Liver (tissue), 9 donors: ENCODE data around the gene TPST2. TPM values are rescaled to one million over a fixed set of nuclear protein-coding genes. Genes with fewer than 3 reads are reported as not detected.

Experiments used
- DNase-seq: peaks from one replicate; pipeline ENCODE4 v3.0.0-alpha.2; 2017; ENCODE audit warnings: low spot score
- H3K27ac ChIP-seq, 2 donors: one replicate each; pipeline ENCODE4 v1.7.0; 2013; ENCODE audit warnings: inconsistent platforms in 2 of 2, low read length in 2 of 2, control low read depth in 1 of 2, low read depth in 1 of 2, mild to moderate bottlenecking in 1 of 2
- H3K27me3 ChIP-seq, 4 donors: one replicate each; pipeline versions ENCODE4 v1.6.1 to v1.7.0; 2013; ENCODE audit warnings: low read length in 3 of 4, inconsistent platforms in 1 of 4, mild to moderate bottlenecking in 1 of 4, moderate library complexity in 1 of 4; ENCODE audit not compliant: control insufficient read depth in 4 of 4, insufficient read depth in 4 of 4
- H3K36me3 ChIP-seq, 4 donors: one replicate each; pipeline versions ENCODE4 v1.6.1 to v1.7.0; 2013; ENCODE audit warnings: low read length in 3 of 4, mild to moderate bottlenecking in 3 of 4, low read depth in 1 of 4, moderate library complexity in 1 of 4; ENCODE audit not compliant: control insufficient read depth in 4 of 4, insufficient read depth in 3 of 4
- H3K4me1 ChIP-seq, 4 donors: one replicate each; pipeline versions ENCODE4 v1.6.1 to v1.7.0; 2013; ENCODE audit warnings: low read length in 3 of 4, mild to moderate bottlenecking in 3 of 4, moderate library complexity in 1 of 4; ENCODE audit not compliant: control insufficient read depth in 4 of 4, insufficient read depth in 4 of 4
- H3K4me3 ChIP-seq, 3 donors: one replicate each; pipeline versions ENCODE4 v1.6.1 to v1.7.0; 2013; ENCODE audit warnings: low read length in 3 of 3, control low read depth in 1 of 3, low read depth in 1 of 3, mild to moderate bottlenecking in 1 of 3
- H3K9ac ChIP-seq, 2 donors: one replicate each; pipeline ENCODE4 v1.7.0; 2013; ENCODE audit warnings: low read length in 2 of 2, mild to moderate bottlenecking in 2 of 2, moderate library complexity in 2 of 2, control low read depth in 1 of 2, low read depth in 1 of 2
- H3K9me3 ChIP-seq, 4 donors: one replicate each; pipeline versions ENCODE4 v1.6.1 to v1.7.0; 2013; ENCODE audit warnings: low read length in 3 of 4; ENCODE audit not compliant: control insufficient read depth in 4 of 4
- EGR1 ChIP-seq, 2 donors: IDR thresholded peaks; 2 replicates each; pipeline ENCODE4 v1.6.1; 2016 to 2018; ENCODE audit warnings: antibody characterized with exemption in 2 of 2, low read depth in 2 of 2
- FOXA1 ChIP-seq: IDR thresholded peaks from 2 replicates; pipeline ENCODE4 v1.6.1; 2016; ENCODE audit warnings: antibody characterized with exemption
- FOXA2 ChIP-seq: IDR thresholded peaks from 2 replicates; pipeline ENCODE4 v1.6.1; 2016; ENCODE audit warnings: antibody characterized with exemption
- GABPA ChIP-seq, 2 donors: IDR thresholded peaks in 1 of 2; conservative IDR thresholded peaks in 1 of 2; 2 replicates each; pipeline ENCODE4 v1.6.1; 2016; ENCODE audit warnings: antibody characterized with exemption in 2 of 2, mild to moderate bottlenecking in 1 of 2, moderate library complexity in 1 of 2
- HNF4A ChIP-seq, 2 donors: conservative IDR thresholded peaks; 2 replicates each; pipeline ENCODE4 v1.6.1; 2016; ENCODE audit warnings: antibody characterized with exemption in 2 of 2, mild to moderate bottlenecking in 2 of 2
- HNF4G ChIP-seq: IDR thresholded peaks from 2 replicates; pipeline ENCODE4 v1.6.1; 2016; ENCODE audit warnings: antibody characterized with exemption
- JUND ChIP-seq, 2 donors: IDR thresholded peaks; 2 replicates each; pipeline ENCODE4 v1.6.1; 2016; ENCODE audit warnings: antibody characterized with exemption in 2 of 2
- NR2F2 ChIP-seq: IDR thresholded peaks from 2 replicates; pipeline ENCODE4 v1.6.1; 2016; ENCODE audit warnings: antibody characterized with exemption
- RAD21 ChIP-seq, 2 donors: IDR thresholded peaks; 2 replicates each; pipeline ENCODE4 v1.6.1; 2016; ENCODE audit warnings: antibody characterized with exemption in 2 of 2, mild to moderate bottlenecking in 2 of 2
- RXRA ChIP-seq, 2 donors: IDR thresholded peaks; 2 replicates each; pipeline ENCODE4 v1.6.1; 2017 to 2018; ENCODE audit warnings: antibody characterized with exemption in 2 of 2, mild to moderate bottlenecking in 1 of 2
- SP1 ChIP-seq: IDR thresholded peaks from 2 replicates; pipeline ENCODE4 v1.6.1; 2018; ENCODE audit warnings: antibody characterized with exemption, mild to moderate bottlenecking
- YY1 ChIP-seq: IDR thresholded peaks from 2 replicates; pipeline ENCODE4 v1.6.1; 2016; ENCODE audit warnings: antibody characterized with exemption, mild to moderate bottlenecking
- WGBS: extraction: QIAGEN DNeasy Blood & Tissue Kit; methylation state at CpG from one replicate; pipeline ENCODE4 v1.1.7; 2013; 5-methylcytosine and 5-hydroxymethylcytosine counted together
- polyA plus RNA-seq, 2 donors: library from polyadenylated mRNA; stranded (reverse) in 1 of 2; unstranded in 1 of 2; fragments of 200-250 nt in 1 of 2; fragments of >200 nt in 1 of 2; fragmentation: Nextera tagmentation in 1 of 2; extraction: Ambion mirVana in 1 of 2; gene quantifications; one replicate each; pipeline versions ENCODE4 v1.2.1 to v1.2.3, GENCODE V29; 2013 to 2015
- total RNA-seq, 2 donors: library from RNA; depleted of rRNA; stranded (reverse); fragments of >200 nt; gene quantifications; one replicate each; pipeline ENCODE4 v1.2.3, GENCODE V29; 2014
- TF ChIP-seq, protein P1 (sequence below): IDR thresholded peaks from 2 replicates; pipeline ENCODE4 v1.6.1; 2016; ENCODE audit warnings: antibody characterized with exemption, mild to moderate bottlenecking
- TF ChIP-seq, protein P2 (sequence below): fragments of 150-350 bp; IDR thresholded peaks from 2 replicates; pipeline ENCODE4 v1.5.1; 2017; ENCODE audit warnings: improper control_type of control experiment, low read depth, low read length; ENCODE audit not compliant: missing input control
- TF ChIP-seq, protein P3 (sequence below): IDR thresholded peaks from 2 replicates; pipeline ENCODE4 v1.6.1; 2016; ENCODE audit warnings: antibody characterized with exemption
- TF ChIP-seq, protein P4 (sequence below): IDR thresholded peaks from 2 replicates; pipeline ENCODE4 v1.6.1; 2016; ENCODE audit warnings: antibody characterized with exemption
- TF ChIP-seq, protein P5 (sequence below): IDR thresholded peaks from 2 replicates; pipeline ENCODE4 v1.6.1; 2016; ENCODE audit warnings: antibody characterized with exemption
- donor health status: healthy.
- donor health status: healthy.
- donor health status: healthy.
- donor health status: healthy.
- donor health status: healthy.

The TPST2 gene
- total and polyA plus RNA-seq, 4 donors: 33.3 to 109 (median 69.7) TPM

DNA sequence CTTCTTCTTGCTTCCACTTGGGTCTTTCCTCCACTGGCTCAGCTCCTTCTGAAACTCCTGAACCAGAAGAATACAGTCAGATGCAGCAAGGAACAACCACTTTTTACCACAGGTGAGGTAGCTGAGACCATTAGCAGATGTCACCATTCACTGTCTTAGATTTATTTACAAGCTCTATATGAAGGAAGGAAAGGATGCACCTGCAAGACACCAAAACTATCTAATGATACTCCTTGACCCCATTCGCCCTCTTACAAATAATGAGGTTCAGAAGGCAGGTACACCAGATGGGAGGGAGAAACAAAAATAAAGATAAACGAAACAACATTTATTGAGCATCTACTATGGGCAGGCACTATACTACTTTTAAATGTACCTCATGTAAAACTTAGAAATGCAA lies 87.9 kb downstream of the TPST2 start:
- Histone ChIP-seq H3K9me3 (no peaks in the 10 kb centered on the region), H3K4me3 (no peak overlapping the region), H3K9ac (no peak overlapping the region), H3K36me3 (peaks cover 24 to 73% (median 63%) of the 10 kb centered on the region in 4 donors), H3K27ac (no peak overlapping the region), H3K27me3 (no peaks in the 10 kb centered on the region), H3K4me1 (peaks cover 0 to 16% (median 12%) of the 10 kb centered on the region in 4 donors)
- WGBS: 91% methylated on average over 2 of the region's 2 CpGs
- TF ChIP-seq FOXA2: no peak
- TF ChIP-seq, protein P1, sequence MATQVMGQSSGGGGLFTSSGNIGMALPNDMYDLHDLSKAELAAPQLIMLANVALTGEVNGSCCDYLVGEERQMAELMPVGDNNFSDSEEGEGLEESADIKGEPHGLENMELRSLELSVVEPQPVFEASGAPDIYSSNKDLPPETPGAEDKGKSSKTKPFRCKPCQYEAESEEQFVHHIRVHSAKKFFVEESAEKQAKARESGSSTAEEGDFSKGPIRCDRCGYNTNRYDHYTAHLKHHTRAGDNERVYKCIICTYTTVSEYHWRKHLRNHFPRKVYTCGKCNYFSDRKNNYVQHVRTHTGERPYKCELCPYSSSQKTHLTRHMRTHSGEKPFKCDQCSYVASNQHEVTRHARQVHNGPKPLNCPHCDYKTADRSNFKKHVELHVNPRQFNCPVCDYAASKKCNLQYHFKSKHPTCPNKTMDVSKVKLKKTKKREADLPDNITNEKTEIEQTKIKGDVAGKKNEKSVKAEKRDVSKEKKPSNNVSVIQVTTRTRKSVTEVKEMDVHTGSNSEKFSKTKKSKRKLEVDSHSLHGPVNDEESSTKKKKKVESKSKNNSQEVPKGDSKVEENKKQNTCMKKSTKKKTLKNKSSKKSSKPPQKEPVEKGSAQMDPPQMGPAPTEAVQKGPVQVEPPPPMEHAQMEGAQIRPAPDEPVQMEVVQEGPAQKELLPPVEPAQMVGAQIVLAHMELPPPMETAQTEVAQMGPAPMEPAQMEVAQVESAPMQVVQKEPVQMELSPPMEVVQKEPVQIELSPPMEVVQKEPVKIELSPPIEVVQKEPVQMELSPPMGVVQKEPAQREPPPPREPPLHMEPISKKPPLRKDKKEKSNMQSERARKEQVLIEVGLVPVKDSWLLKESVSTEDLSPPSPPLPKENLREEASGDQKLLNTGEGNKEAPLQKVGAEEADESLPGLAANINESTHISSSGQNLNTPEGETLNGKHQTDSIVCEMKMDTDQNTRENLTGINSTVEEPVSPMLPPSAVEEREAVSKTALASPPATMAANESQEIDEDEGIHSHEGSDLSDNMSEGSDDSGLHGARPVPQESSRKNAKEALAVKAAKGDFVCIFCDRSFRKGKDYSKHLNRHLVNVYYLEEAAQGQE: no peak
- TF ChIP-seq HNF4G: no peak
- TF ChIP-seq NR2F2: no peak
- TF ChIP-seq, protein P2, sequence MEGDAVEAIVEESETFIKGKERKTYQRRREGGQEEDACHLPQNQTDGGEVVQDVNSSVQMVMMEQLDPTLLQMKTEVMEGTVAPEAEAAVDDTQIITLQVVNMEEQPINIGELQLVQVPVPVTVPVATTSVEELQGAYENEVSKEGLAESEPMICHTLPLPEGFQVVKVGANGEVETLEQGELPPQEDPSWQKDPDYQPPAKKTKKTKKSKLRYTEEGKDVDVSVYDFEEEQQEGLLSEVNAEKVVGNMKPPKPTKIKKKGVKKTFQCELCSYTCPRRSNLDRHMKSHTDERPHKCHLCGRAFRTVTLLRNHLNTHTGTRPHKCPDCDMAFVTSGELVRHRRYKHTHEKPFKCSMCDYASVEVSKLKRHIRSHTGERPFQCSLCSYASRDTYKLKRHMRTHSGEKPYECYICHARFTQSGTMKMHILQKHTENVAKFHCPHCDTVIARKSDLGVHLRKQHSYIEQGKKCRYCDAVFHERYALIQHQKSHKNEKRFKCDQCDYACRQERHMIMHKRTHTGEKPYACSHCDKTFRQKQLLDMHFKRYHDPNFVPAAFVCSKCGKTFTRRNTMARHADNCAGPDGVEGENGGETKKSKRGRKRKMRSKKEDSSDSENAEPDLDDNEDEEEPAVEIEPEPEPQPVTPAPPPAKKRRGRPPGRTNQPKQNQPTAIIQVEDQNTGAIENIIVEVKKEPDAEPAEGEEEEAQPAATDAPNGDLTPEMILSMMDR: no peak
- TF ChIP-seq SP1: no peak
- TF ChIP-seq, protein P3, sequence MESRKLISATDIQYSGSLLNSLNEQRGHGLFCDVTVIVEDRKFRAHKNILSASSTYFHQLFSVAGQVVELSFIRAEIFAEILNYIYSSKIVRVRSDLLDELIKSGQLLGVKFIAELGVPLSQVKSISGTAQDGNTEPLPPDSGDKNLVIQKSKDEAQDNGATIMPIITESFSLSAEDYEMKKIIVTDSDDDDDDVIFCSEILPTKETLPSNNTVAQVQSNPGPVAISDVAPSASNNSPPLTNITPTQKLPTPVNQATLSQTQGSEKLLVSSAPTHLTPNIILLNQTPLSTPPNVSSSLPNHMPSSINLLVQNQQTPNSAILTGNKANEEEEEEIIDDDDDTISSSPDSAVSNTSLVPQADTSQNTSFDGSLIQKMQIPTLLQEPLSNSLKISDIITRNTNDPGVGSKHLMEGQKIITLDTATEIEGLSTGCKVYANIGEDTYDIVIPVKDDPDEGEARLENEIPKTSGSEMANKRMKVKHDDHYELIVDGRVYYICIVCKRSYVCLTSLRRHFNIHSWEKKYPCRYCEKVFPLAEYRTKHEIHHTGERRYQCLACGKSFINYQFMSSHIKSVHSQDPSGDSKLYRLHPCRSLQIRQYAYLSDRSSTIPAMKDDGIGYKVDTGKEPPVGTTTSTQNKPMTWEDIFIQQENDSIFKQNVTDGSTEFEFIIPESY: no peak
- TF ChIP-seq JUND (IDR thresholded peaks at IDR 0.05): no peak
- no peak for TF ChIP-seq EGR1 (IDR thresholded peaks at IDR 0.05; ENCODE audit: low read depth in 2 of 2)
- TF ChIP-seq RAD21 (IDR thresholded peaks at IDR 0.05): no peak
- TF ChIP-seq, protein P4, sequence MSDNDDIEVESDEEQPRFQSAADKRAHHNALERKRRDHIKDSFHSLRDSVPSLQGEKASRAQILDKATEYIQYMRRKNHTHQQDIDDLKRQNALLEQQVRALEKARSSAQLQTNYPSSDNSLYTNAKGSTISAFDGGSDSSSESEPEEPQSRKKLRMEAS: no peak
- TF ChIP-seq GABPA (IDR thresholded peaks at IDR 0.05 in 1 of 2, conservative IDR thresholded peaks at IDR 0.05 in 1 of 2): no peak
- TF ChIP-seq, protein P5, sequence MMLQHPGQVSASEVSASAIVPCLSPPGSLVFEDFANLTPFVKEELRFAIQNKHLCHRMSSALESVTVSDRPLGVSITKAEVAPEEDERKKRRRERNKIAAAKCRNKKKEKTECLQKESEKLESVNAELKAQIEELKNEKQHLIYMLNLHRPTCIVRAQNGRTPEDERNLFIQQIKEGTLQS: no peak
- TF ChIP-seq FOXA1: no peak
- DNase-seq: no peak

DNA sequence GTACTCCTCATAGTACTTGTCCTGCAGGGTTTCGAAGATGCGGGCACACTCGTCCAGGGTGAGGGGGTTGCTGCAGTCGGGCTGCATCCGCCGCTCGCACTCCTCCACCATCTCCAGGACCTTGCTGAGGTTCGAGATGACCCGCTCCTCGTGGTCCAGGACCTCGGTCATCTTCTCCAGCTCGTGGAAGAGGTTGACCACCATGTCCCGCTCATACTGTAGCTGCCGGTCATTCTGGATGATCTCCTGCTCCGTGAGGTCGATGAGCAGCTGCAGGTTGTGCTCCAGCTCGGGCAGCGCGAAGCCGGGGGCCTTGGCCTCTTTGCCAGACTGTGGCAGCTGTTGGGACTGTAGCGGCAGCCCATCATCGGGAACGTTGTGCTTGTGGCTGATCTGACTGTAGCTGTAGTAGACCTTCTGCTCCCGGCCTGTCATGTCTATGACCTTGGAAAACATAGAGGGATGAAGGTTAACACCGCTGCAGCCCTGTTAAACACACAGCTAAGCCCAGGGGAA lies 90.7 kb downstream of the TPST2 start:
- Histone ChIP-seq H3K4me3 (no peak overlapping the region), H3K9me3 (no peaks in the 10 kb centered on the region), H3K4me1 (peaks cover 0 to 16% (median 12%) of the 10 kb centered on the region in 4 donors), H3K36me3 (peaks cover 25 to 74% (median 65%) of the 10 kb centered on the region in 4 donors), H3K9ac (no peak overlapping the region), H3K27ac (no peak overlapping the region), H3K27me3 (no peaks in the 10 kb centered on the region)
- 92% methylated on average over 25 of the region's 25 CpGs for WGBS
- no peak for DNase-seq
- TF ChIP-seq, protein P2: no peak
- TF ChIP-seq RAD21 (IDR thresholded peaks at IDR 0.05) (no peak), GABPA (IDR thresholded peaks at IDR 0.05 in 1 of 2, conservative IDR thresholded peaks at IDR 0.05 in 1 of 2) (no peak), EGR1 (IDR thresholded peaks at IDR 0.05; ENCODE audit: low read depth in 2 of 2) (no peak), NR2F2 (no peak), HNF4G (no peak), YY1 (no peak), RXRA (IDR thresholded peaks at IDR 0.05) (no peak), HNF4A (conservative IDR thresholded peaks at IDR 0.05) (no peak), JUND (IDR thresholded peaks at IDR 0.05) (no peak), FOXA1 (no peak), SP1 (no peak)
- TF ChIP-seq, protein P4: no peak
- TF ChIP-seq, protein P5: no peak
- TF ChIP-seq, protein P3: no peak
